PC-3 (cell line): ENCODE measurements around the gene HMGCS2. TPM values are rescaled to one million over a fixed set of nuclear protein-coding genes. Genes with fewer than 3 reads are reported as not detected.

Experiments
- ATAC-seq: fragments of 200-7000 bp; cut with Tn5 transposase; 2 replicates; pipeline ENCODE4 v1.9.1; 2020; ENCODE audit warnings: mild to moderate bottlenecking, moderate library complexity
- BruUV-seq: library from RNA; stranded (reverse); fragments of 400-500 nt; replicated peaks from 2 replicates; lab custom pipeline; 2021; lab: Mats Ljungman, UMichigan
- CTCF ChIA-PET: fragments of 300-600 bp; sonication (Branson Sonifier 250); formaldehyde crosslinking; loops from one replicate; lab custom pipeline; 2022; ENCODE audit warnings: antibody characterized with exemption; lab: Charles Lee
- POLR2A ChIA-PET: fragments of 300-600 bp; sonication (Branson Sonifier 250); formaldehyde crosslinking; loops from one replicate; lab custom pipeline; 2022; ENCODE audit warnings: antibody characterized with exemption; ENCODE audit not compliant: unreplicated experiment; lab: Charles Lee
- DNase-seq: peaks from one replicate; pipeline ENCODE4 v3.0.0-alpha.2; 2015
- H2AFZ ChIP-seq: fragments of 300-600 bp; sonication (generic); 2 replicates; pipeline ENCODE4 v1.6.0; 2016; ENCODE audit warnings: antibody characterized with exemption, low read length
- H3F3A ChIP-seq: fragments of 300-600 bp; sonication (generic); one replicate; pipeline ENCODE4 v1.6.0; 2017; ENCODE audit warnings: antibody characterized with exemption, low read length, control low read depth, mild to moderate bottlenecking; ENCODE audit not compliant: unreplicated experiment
- H3K27ac ChIP-seq: fragments of 300-600 bp; sonication (generic); 2 replicates; pipeline ENCODE4 v1.5.1; 2016; ENCODE audit warnings: mild to moderate bottlenecking, low read length
- H3K27me3 ChIP-seq: fragments of 300-600 bp; sonication (generic); 2 replicates; pipeline ENCODE4 v1.6.1; 2016; ENCODE audit warnings: low read length, mixed read lengths
- H3K36me3 ChIP-seq: fragments of 300-600 bp; sonication (generic); 2 replicates; pipeline ENCODE4 v1.6.1; 2016; ENCODE audit warnings: low read depth, mixed run types, low read length, mixed read lengths
- H3K4me1 ChIP-seq: fragments of 300-600 bp; sonication (generic); 2 replicates; pipeline ENCODE4 v1.5.1; 2016; ENCODE audit warnings: low read length; ENCODE audit not compliant: insufficient read depth
- H3K4me2 ChIP-seq: fragments of 300-600 bp; sonication (generic); 2 replicates; pipeline ENCODE4 v1.6.0; 2016; ENCODE audit warnings: low read length
- H3K4me3 ChIP-seq: fragments of 300-600 bp; sonication (generic); 2 replicates; pipeline ENCODE4 v1.5.1; 2016; ENCODE audit warnings: mild to moderate bottlenecking, low read length, mixed read lengths
- H3K79me2 ChIP-seq: fragments of 300-600 bp; sonication (generic); 2 replicates; pipeline ENCODE4 v1.6.1; 2017; ENCODE audit warnings: low read length, mixed read lengths
- H3K9ac ChIP-seq: fragments of 300-600 bp; sonication (generic); 2 replicates; pipeline ENCODE4 v1.6.0; 2016; ENCODE audit warnings: mild to moderate bottlenecking, low read length
- H3K9me2 ChIP-seq: fragments of 300-600 bp; sonication (generic); replicated peaks from 2 replicates; pipeline ENCODE4 v1.6.1; 2016; ENCODE audit warnings: mixed run types, low read length, mixed read lengths
- H3K9me3 ChIP-seq: fragments of 300-600 bp; sonication (generic); 2 replicates; pipeline ENCODE4 v1.6.1; 2016; ENCODE audit warnings: low read length, mixed read lengths
- H4K20me1 ChIP-seq: fragments of 300-600 bp; sonication (generic); 2 replicates; pipeline ENCODE4 v1.6.1; 2016; ENCODE audit warnings: low read length, mixed read lengths
- EZH2 ChIP-seq: fragments of 300-600 bp; sonication (generic); IDR thresholded peaks from one replicate; pipeline ENCODE4 v1.6.1; 2017; ENCODE audit warnings: antibody characterized with exemption, mild to moderate bottlenecking, low read length; ENCODE audit not compliant: unreplicated experiment
- EZH2phosphoT487 ChIP-seq: fragments of 300-600 bp; sonication (generic); IDR thresholded peaks from 2 replicates; pipeline ENCODE4 v1.6.1; 2018; ENCODE audit warnings: mild to moderate bottlenecking, antibody characterized with exemption, low read length, borderline replicate concordance
- intact Hi-C: fragments of 100-400 bp; cut with micrococcal nuclease; formaldehyde crosslinking; loops from 2 replicates; pipeline ENCODE4 v1.9.0; 2023
- total RNA-seq: library from RNA; depleted of rRNA; stranded (reverse); fragments of >200 nt; gene quantifications from 2 replicates; pipeline ENCODE4 v1.2.3, GENCODE V29; 2014
- TF ChIP-seq, protein P1 (sequence below): fragments of 300-600 bp; sonication (generic); conservative IDR thresholded peaks from 2 replicates; pipeline ENCODE4 v1.5.1; 2017; ENCODE audit warnings: antibody characterized with exemption, low read depth, mild to moderate bottlenecking, low read length

The HMGCS2 gene
- total RNA-seq, 1 experiment from 2014 or later = not detected

DNA sequence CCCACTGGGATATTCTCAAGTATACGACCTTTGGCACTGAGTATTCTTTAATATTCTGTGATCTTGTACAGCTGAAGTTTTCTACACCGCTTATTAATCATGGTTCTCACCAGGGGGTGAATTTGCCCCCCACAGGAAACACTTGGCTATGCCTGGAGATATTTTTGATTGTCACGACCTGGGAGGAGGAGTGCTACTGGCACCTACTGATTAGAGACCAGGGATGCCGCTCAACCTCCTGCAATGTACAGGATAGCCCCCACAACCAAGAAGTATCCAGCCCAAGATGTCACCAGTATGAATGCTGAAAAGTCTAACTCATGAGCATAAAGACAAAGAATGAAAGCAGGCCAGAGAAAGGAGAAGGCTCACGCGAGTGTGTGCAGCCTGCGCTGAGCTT is 28.9 kb upstream of the HMGCS2 start:
- TF ChIP-seq, protein P1, sequence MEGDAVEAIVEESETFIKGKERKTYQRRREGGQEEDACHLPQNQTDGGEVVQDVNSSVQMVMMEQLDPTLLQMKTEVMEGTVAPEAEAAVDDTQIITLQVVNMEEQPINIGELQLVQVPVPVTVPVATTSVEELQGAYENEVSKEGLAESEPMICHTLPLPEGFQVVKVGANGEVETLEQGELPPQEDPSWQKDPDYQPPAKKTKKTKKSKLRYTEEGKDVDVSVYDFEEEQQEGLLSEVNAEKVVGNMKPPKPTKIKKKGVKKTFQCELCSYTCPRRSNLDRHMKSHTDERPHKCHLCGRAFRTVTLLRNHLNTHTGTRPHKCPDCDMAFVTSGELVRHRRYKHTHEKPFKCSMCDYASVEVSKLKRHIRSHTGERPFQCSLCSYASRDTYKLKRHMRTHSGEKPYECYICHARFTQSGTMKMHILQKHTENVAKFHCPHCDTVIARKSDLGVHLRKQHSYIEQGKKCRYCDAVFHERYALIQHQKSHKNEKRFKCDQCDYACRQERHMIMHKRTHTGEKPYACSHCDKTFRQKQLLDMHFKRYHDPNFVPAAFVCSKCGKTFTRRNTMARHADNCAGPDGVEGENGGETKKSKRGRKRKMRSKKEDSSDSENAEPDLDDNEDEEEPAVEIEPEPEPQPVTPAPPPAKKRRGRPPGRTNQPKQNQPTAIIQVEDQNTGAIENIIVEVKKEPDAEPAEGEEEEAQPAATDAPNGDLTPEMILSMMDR = no peak
- H3K79me2 ChIP-seq = no peaks in the 10 kb centered on the region
- no TSS peak for BruUV-seq
- DNase-seq = no peak
- no peak overlapping the region for H3K4me3 ChIP-seq
- no peaks in the 10 kb centered on the region for H3K4me1 ChIP-seq
- intact Hi-C loops = no loop called here
- no peaks in the 10 kb centered on the region for H3F3A ChIP-seq
- no peaks in the 10 kb centered on the region for H4K20me1 ChIP-seq
- ATAC-seq = no peak
- H3K9ac ChIP-seq = no peak overlapping the region
- POLR2A ChIA-PET = no interaction called here
- CTCF ChIA-PET = no interaction called here
- no peak overlapping the region for H2AFZ ChIP-seq
- H3K27ac ChIP-seq = no peak overlapping the region
- no peaks in the 10 kb centered on the region for H3K36me3 ChIP-seq
- H3K4me2 ChIP-seq = no peak overlapping the region
- no peaks in the 10 kb centered on the region for H3K9me2 ChIP-seq
- no peaks in the 10 kb centered on the region for H3K27me3 ChIP-seq
- no peaks in the 10 kb centered on the region for H3K9me3 ChIP-seq

DNA sequence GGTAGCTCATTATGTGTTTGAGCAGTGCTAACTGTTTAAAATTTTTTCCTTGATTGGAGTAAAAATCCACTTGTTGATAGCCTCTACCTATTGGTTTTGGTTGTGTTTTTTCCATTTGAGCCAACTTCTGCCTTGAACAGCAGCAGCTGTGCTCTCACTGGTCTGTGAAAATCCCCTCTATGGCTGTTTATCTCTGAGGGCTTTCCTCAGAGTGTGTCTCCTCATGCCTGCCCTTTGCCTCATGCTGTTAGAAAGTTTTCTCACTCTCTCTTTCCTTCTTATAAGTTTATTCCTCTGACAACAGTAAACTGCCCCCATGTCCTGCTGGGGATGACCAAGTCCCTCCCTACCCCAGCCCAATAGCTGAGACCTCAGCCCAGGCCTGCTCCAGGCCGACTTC is 28.5 kb upstream of the HMGCS2 start:
- Histone ChIP-seq H3K9me3 (no peaks in the 10 kb centered on the region), H2AFZ (no peak overlapping the region), H3K79me2 (no peaks in the 10 kb centered on the region), H3K4me1 (no peaks in the 10 kb centered on the region), H3K4me2 (no peak overlapping the region), H3K9me2 (no peaks in the 10 kb centered on the region), H4K20me1 (no peaks in the 10 kb centered on the region), H3F3A (no peaks in the 10 kb centered on the region), H3K36me3 (no peaks in the 10 kb centered on the region), H3K27me3 (no peaks in the 10 kb centered on the region), H3K27ac (no peak overlapping the region), H3K9ac (no peak overlapping the region), H3K4me3 (no peak overlapping the region)
- TF ChIP-seq EZH2phosphoT487 (no peak), EZH2 (no peak)
- TF ChIP-seq, protein P1 = no peak
- no peak for ATAC-seq
- intact Hi-C loops = no loop called here
- POLR2A ChIA-PET = no interaction called here
- DNase-seq = no peak
- no TSS peak for BruUV-seq
- CTCF ChIA-PET = interaction anchor here (0.7 kb wide), 1 partner anchor 64 kb away, joined by 4 read pairs; no protein-coding TSS in a partner anchor

DNA sequence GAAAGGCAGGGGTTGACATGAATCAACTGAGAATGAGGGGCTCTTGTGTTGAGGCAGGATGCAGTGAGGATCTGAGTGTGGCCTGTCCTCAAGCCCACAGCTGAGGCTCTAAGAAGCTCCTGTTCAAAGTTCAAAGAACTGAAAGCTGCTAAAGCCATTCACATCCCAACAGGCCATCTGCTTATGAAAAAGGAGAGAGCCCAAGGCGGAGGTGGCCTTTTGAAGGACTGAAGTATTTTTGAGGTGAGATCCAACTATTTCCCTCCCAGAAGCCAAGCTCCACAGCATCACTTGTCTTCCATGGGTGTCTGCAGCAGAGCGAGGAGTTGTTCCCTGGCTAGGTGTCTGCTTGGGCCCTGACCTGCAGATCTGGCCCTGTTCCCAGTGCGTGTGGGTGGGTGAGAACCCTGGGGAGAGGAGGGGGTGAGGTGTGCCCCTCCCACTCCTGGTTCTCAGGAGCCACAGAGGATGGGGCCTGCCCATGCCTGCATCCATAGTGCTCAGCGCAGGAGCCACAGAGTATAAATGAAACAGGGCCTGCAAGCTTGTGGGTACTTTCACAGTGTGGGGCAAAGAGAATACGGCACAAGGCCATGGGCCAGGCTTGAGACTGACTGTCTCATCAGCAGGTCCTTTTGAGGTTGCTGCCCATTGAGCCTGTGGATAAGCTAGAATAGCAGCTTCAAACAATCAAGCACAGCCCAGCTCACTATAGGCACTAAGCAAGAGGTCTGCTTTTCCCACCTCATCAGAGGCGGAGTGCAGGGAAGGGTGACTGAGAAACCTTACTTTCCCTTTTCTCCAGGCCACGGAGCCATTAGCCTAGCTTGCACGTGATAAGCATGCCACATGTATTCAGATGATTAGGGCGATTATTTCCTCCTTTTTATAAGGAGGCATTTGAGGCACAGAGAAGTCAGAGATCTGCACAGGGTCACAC is 26.8 kb upstream of the HMGCS2 start:
- H3K4me1 ChIP-seq = peaks cover 13% of the 10 kb centered on the region
- ChIA-PET CTCF (no interaction called here), POLR2A (no interaction called here)
- H3K36me3 ChIP-seq = no peaks in the 10 kb centered on the region
- no peaks in the 10 kb centered on the region for H3K79me2 ChIP-seq
- no peak overlapping the region for H3K4me2 ChIP-seq
- H3K9me3 ChIP-seq = no peaks in the 10 kb centered on the region
- TF ChIP-seq EZH2 (no peak), EZH2phosphoT487 (no peak)
- TF ChIP-seq, protein P1 = no peak
- no TSS peak for BruUV-seq
- no peak for DNase-seq
- intact Hi-C loops = no loop called here
- no peak overlapping the region for H3K9ac ChIP-seq
- no peak overlapping the region for H2AFZ ChIP-seq
- H3K4me3 ChIP-seq = no peak overlapping the region
- no peaks in the 10 kb centered on the region for H4K20me1 ChIP-seq
- no peak for ATAC-seq
- no peaks in the 10 kb centered on the region for H3K27me3 ChIP-seq
- H3F3A ChIP-seq = no peaks in the 10 kb centered on the region
- H3K9me2 ChIP-seq = no peaks in the 10 kb centered on the region
- H3K27ac ChIP-seq = no peak overlapping the region
